ENCODE results near the gene PDE6A. TPM values are rescaled to one million over a fixed set of nuclear protein-coding genes. Genes with fewer than 3 reads are reported as not detected.

PDE6A gene
- total and polyA plus RNA-seq, 9 of the 15 experiments (the other 6 are each of a cell fraction or from before 2014, with no cell fraction given): 0.01 to 0.04 (median 0.01) TPM; not detected in 6

GRCh38 chr5:149852641-149853330 lies 91.8 kb downstream of the PDE6A start (continued):
- TF ChIP-seq E2F8 (IDR thresholded peaks at IDR 0.05; ENCODE audit: low read depth, partially characterized antibody) (no peak), HDGF (IDR thresholded peaks at IDR 0.05) (no peak), ZBTB49 (CRISPR knock-in tag; IDR thresholded peaks at IDR 0.05; ENCODE audit: borderline replicate concordance) (no peak), SFPQ (IDR thresholded peaks at IDR 0.05; ENCODE audit: low read depth, low read length) (no peak), KDM4B (IDR thresholded peaks at IDR 0.05; ENCODE audit: borderline replicate concordance in 2 of 2, low read depth in 1 of 2) (no peak), C11orf30 (IDR thresholded peaks at IDR 0.05; ENCODE audit: low read depth) (peak; percentile 29; the same call in 1 of the 2 replicates), SAP30 (IDR thresholded peaks at IDR 0.05; ENCODE audit: borderline replicate concordance, insufficient read depth, low read depth, low read length, poor library complexity, severe bottlenecking) (no peak)
